ENCODE measurements around the gene UNK.

Gene UNK

DNA sequence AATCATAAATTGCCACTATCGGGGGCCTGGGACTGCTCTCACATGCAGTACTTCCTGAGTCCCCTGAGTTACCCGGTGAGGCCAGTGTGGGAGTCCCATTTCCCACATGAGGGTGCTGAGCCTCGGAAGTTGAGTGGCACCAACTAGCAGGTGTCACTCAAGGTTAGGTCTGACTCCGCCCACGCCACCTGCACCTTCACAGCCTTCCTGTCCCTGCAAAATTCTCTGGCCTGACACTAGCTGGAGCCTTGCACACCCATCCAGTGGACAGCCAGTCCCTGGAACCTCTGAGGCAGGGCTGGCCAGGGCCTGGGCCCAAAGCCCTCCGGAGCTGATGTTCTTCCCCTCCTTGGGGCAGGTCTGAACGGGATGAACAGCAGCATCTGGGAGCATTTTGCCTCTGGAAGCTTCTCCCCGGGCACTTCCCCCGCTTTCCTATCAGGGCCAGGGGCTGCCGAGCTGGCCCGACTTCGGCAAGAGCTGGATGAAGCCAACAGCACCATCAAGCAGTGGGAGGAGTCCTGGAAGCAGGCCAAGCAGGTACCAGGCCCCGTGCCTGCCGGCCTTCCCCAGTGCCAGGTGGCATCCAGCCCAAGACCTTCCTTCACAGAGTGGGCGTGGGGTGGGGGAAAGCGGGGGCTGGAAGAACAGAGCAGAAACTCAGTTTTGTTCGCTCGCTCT lies 37.7 kb downstream of the UNK start:
- DNase-seq = no peak

DNA sequence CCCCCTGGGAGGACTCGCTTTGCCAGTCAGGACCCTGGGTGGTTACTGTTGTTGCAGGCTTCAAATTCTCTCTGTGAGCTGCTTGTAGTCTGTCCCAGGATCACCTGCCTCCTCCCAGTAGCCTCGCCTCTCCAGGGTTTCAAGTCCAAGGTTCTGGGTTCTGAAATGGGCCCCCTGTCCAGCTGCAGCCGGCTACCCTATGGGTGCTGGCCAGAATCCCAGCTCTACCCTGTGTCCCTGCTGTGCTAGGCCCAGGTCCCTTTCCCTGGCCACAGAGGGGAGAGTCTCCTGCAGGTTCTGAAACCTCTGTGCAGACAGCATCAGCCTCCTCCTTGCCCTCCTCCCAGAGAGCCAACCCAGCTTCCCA lies 38.2 kb downstream of the UNK start:
- no peak for DNase-seq

GRCh38 chr17:75823257-75824041 lies 38.8 kb downstream of the UNK start:
- no peak for DNase-seq

- no peak for DNase-seq
These were observed 39.5 kb downstream of the UNK start for GRCh38 chr17:75824050-75824552.

- DNase-seq = no peak
These were observed 40.1 kb downstream of the UNK start for GRCh38 chr17:75824666-75825065.

- no peak for DNase-seq
These were observed 40.5 kb downstream of the UNK start for GRCh38 chr17:75825149-75825552.

DNA sequence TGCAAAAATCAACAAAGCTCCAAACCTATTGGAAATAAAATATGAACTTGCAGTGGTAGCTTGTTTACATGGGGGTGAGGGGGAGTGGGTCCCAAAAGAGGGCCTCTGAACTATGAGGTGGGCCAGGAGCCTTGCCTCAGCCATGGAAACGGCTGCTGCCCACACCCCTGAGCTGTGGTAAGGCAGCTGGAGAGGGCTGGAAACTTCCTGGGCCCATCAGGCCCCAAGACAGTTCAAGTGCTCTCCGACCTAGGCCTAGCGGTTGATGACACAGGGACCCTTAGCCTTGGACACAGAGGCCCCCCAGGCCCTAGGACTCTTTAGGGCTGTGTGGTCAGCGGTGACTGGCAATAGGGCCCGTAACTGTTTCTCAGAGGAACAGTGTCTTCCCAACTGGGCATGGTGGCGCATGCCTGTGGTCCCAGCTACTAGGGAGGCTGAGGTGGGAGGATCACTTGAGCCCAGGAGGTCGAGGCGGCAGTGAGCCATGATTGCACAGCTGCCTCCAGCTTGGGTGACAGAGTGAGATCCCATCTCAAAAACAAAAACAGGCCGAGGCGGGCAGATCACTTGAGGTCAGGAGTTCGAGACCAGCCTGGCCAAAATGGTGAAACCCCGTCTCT lies 41.3 kb downstream of the UNK start:
- DNase-seq = no peak

DNA sequence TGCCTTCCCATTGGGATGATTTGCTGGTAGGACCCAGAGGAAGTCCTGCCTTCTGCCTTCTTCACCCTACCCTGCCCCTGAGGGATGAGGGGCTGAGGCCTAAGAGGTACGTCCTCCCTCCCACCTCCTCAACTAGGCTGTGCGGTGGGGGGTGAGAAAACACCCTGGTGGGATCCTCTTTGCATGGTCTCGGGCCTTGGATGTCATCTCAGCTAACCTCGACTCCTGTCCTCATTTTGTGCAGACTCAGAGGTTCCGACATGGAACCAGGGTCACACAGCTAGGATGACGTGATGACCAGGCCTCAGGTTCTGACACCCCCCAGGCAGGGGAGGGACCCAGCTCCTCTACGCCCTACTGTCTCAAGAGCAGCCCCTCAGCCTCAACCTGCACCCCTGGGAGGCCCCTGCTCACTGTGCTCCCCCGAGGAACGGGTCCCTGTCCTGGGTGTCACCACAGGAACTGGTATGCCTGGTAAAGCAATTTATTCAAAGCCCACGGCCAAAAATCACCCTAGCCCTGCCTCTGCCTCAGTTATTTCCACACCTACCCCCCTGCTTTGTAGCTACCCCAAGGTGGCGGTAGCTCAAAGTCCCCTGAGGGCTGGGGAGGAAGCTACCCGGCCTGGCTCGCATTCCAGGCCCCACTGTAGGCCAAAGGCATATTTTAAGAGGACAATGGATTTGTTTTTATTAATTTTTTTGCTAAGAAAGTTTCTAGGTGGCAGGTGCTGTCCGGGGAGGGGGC lies 42.1 kb downstream of the UNK start:
- no peak for DNase-seq

GRCh38 chr17:75827308-75828075 lies 42.9 kb downstream of the UNK start:
- peak; percentile 14 to 24 for DNase-seq

DNA sequence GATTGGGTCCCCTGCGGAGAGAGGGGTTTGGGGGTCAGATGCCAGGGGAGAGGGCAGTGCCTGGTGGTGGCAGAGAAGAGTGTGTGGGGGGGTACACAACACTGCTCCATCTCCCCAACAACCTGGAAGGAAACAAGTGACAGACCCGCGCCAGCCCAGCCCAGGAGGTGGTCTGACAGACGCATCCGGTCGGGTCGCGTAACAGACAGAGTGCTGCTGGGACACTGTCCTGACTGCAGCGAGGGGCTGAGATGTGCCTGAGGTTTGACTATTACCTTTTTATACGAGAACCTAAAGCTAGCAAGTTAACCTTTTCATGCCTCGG lies 43.4 kb downstream of the UNK start:
- DNase-seq = no peak

GRCh38 chr17:75828741-75829140 lies 44.1 kb downstream of the UNK start:
- no peak for DNase-seq

DNA sequence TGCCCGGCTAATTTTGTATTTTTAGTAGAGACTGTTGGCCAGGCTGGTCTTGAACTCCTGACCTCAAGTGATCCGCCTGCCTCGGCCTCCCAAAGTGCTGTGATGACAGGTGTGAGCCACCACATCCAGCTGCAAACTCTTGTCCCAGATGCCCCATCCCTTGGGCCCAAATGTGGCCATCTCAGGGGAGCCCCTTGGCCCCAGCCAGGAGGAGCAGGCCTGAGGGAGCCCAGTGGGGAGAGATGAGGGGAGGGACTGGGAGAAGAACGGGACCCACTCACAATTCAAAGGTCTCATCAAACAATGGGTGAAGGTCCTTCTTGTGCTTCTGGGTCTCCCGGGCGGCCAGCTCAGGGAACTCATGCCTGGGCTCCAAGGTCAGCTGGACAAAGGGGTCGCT lies 45.1 kb downstream of the UNK start:
- no peak for DNase-seq

DNA sequence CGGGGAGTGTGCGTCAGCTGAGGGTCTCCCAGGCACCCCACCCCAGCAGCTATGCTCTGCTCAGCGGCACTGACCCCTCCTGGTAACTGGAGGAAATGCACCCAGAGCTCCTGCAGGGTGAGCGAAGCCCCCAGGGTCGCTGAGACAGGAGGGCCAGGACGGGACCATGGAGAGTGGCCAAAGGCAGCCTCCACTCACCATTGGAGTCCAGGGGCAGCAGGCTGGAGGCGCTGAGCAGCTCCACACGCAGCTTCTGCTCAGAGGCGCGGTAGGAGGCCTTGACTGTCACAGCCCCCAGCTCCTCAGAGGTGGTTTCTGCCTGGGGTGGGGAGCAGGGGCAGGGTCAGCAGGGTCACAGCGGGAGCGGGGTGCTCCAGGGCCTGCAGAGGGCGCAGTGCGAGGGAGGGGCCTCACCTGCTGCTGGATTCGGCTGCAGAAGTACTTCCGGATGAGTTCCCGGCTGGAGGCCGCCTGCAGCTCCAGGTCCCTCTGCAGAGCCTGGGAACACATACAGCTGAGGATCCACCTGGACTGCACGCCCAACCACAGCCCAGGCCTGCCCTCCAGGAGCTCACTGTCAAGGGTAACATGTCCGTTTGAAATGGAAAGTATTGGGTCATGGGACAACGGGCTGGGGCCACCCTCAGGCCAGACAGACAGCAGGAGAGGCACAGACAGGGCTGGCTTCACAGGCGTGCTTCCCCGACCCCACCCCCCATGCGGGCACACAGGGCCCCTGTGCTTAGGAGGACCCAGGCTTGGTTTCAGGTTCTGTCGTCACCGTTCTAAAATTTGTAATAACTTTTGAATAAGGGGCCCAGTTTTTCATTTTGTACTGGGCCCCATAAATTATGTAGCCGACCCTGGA lies 45.8 kb downstream of the UNK start:
- DNase-seq = no peak

GRCh38 chr17:75831032-75831571 lies 46.5 kb downstream of the UNK start:
- no peak for DNase-seq

DNA sequence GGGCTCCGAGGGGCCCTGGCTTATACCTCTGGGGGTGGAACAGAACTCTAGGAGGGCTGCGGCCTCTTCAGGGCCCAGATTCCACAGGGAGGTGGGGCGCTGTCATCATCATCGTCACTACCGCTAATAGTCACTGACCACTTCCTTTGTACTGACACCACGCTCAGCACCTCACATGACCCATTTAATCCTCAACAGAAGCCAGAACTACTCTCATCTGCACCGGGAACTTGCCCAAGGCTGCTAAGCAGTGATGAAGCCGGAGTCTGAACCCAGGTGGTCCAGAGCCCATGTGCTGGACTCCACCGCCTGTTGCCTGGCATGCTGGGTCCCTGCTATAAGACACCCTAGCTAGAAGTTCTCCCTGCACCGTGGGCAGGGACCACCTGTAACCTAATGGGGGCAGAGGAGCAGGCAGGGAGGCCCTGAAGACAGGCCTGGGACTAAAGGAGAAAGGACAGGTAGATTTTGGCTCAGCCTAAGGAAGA lies 47.6 kb downstream of the UNK start:
- DNase-seq = peak in 1 of 2 experiments; percentile 14

DNA sequence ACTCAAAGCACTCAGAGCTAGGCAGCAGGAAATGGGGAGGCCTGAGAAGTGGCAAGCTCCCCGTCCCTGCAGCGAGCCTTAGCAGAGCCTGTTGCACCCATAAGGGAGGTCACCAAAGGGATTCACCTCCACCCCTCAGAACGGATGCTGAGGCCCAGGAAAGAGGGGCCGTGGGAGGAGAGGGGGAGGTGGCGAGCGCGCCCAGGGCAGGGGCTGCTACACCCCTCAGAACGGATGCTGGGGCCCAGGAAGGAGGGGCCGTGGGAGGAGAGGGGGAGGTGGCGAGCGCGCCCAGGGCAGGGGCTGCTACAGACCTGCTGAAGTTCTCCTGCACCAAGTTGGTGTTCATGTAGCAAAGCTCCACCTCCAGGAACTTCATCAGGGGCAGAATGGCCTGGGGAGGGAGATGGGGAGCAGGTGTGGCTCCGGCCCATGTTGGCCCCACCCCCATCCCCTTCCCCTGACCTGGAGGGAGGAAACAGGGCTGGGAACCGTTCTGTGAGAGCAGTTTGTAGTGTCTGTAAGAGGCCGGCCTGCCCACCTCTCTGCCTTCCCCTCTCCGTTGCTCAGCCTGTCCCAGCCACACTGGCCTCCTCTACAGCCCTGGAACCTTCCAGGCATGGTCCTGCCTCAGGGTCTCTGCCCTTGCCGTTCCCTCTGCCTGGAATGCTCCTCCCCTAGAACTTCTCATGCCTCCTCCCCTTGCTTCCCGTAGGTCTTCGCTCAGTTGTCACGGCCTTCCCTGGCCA lies 48.2 kb downstream of the UNK start:
- DNase-seq = no peak

GRCh38 chr17:75834279-75834920 lies 49.8 kb downstream of the UNK start:
- DNase-seq = no peak

DNA sequence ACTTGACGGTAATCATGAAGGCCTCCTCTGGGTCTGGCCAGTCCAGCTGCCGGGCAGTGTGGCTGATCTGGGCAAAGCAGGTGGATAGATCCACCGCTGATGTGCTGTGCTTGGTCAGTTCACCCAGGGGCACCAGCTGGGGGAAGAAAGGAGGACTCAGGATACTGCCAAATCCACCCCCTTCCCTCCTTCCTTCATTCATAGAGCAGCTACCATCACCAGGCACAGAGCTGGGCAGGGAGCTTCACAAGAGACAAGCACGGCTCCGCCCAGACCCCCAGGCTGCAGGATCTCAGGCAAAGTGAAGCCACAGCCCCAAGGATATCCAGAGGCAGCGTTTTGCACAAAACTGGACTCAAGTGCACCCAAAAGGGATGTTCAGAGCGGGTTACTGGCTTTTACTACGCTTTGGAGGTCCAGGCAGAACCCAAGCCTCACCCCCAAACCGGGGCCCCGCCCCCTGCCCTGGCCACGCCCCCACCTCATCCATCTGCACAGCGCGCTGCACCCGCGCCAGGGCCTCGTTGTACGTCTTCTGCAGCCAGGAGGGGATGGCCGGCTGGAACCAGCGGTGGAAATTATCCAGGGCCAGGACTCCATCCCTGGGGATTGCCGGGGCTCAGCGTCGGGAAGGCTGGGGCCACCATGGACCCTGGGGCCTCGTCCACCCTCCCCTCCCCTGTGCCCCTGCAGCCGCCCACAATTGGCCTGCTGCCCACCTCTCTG lies 50.5 kb downstream of the UNK start:
- no peak for DNase-seq

DNA sequence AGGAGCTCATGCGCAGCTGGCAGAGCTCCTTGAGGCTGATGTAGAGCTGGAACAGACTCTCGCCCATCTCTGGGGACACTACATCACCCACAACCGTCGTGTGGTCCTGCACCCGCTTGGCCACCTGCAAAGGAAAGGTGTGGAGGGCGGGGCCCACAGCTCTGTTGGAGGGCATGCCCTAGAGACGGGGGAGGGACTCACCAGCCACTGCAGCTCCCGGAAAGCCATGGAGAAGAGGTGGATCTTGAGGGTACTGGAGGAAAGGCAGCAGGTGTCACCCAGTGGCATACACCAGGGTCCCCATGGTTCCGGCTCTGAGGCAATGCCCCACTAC lies 51.0 kb downstream of the UNK start:
- no peak for DNase-seq
